ENCODE data around the gene EEF1AKMT4. TPM values are rescaled to one million over a fixed set of nuclear protein-coding genes. Genes with fewer than 3 reads are reported as not detected.

The EEF1AKMT4 gene
- total and polyA plus RNA-seq, 2 experiments from 2014 or later, result 4.3 to 10.6 TPM

- Histone ChIP-seq H3K4me1 (ENCODE audit: low read depth) (peaks cover 9% of the 10 kb centered on the region), H3K4me3 (no peak within 1 kb of the TSS), H3K27ac (no peak within 1 kb of the TSS), H3K9me3 (ENCODE audit: low read depth) (no peaks in the 10 kb centered on the region), H3K36me3 (no peaks in the 10 kb centered on the region), H3K27me3 (peaks cover 73% of the 10 kb centered on the region)
- TF ChIP-seq CTCF (IDR thresholded peaks at IDR 0.05; ENCODE audit: low read depth, low read length), result no peak
- no peak for DNase-seq (ENCODE audit: low read depth in 1 of 2, low spot score in 1 of 2)
Observed at GRCh38 chr3:184275961-184276910, 26.8 kb downstream of the EEF1AKMT4 start, which contains the start of gene ECE2. Gene ECE2, plus strand, starts transcription at chr3:184276022. Its CDS starts 132 bp downstream, at chr3:184276154.

GRCh38 chr3:184277366-184277765 lies 27.9 kb downstream of the EEF1AKMT4 start:
- Histone ChIP-seq H3K4me3 (no peak overlapping the region), H3K36me3 (no peaks in the 10 kb centered on the region), H3K27me3 (peaks cover 73% of the 10 kb centered on the region), H3K9me3 (ENCODE audit: low read depth) (no peaks in the 10 kb centered on the region), H3K27ac (no peak overlapping the region), H3K4me1 (ENCODE audit: low read depth) (peaks cover 9% of the 10 kb centered on the region)
- DNase-seq (ENCODE audit: low read depth in 1 of 2, low spot score in 1 of 2), result no peak
- no peak for TF ChIP-seq CTCF (IDR thresholded peaks at IDR 0.05; ENCODE audit: low read depth, low read length)

GRCh38 chr3:184282941-184283340 lies 33.5 kb downstream of the EEF1AKMT4 start:
- no peaks in the 10 kb centered on the region for H3K9me3 ChIP-seq (ENCODE audit: low read depth)
- peaks cover 53% of the 10 kb centered on the region for H3K27me3 ChIP-seq
- no peak for DNase-seq (ENCODE audit: low read depth in 1 of 2, low spot score in 1 of 2)
- H3K4me1 ChIP-seq (ENCODE audit: low read depth), result no peaks in the 10 kb centered on the region
- no peak overlapping the region for H3K4me3 ChIP-seq
- no peaks in the 10 kb centered on the region for H3K36me3 ChIP-seq
- H3K27ac ChIP-seq, result no peak overlapping the region
- TF ChIP-seq CTCF (IDR thresholded peaks at IDR 0.05; ENCODE audit: low read depth, low read length), result no peak

GRCh38 chr3:184283681-184284080 lies 34.2 kb downstream of the EEF1AKMT4 start:
- H3K36me3 ChIP-seq, result no peaks in the 10 kb centered on the region
- no peak overlapping the region for H3K27ac ChIP-seq
- H3K27me3 ChIP-seq, result peaks cover 49% of the 10 kb centered on the region
- H3K4me1 ChIP-seq (ENCODE audit: low read depth), result no peaks in the 10 kb centered on the region
- no peak for TF ChIP-seq CTCF (IDR thresholded peaks at IDR 0.05; ENCODE audit: low read depth, low read length)
- H3K9me3 ChIP-seq (ENCODE audit: low read depth), result no peaks in the 10 kb centered on the region
- no peak overlapping the region for H3K4me3 ChIP-seq
- DNase-seq (ENCODE audit: low read depth in 1 of 2, low spot score in 1 of 2), result no peak

- peak; percentile 64 for TF ChIP-seq CTCF (IDR thresholded peaks at IDR 0.05; ENCODE audit: low read depth, low read length)
- Histone ChIP-seq H3K4me3 (no peak overlapping the region), H3K27ac (no peak overlapping the region), H3K9me3 (ENCODE audit: low read depth) (no peaks in the 10 kb centered on the region), H3K36me3 (no peaks in the 10 kb centered on the region), H3K4me1 (ENCODE audit: low read depth) (no peaks in the 10 kb centered on the region), H3K27me3 (peaks cover 41% of the 10 kb centered on the region)
- peak; percentile 71 to 92 for DNase-seq (ENCODE audit: low read depth in 1 of 2, low spot score in 1 of 2)
Observed at GRCh38 chr3:184284696-184285095, 35.2 kb downstream of the EEF1AKMT4 start.

Measured in cardiac muscle cell (in vitro differentiated cells and primary cell).